Activated naive CD4-positive, alpha-beta T cell treated with anti-CD3 and anti-CD28 coated beads, Interleukin-2, amount 50 U/mL, for 72 hours (primary cell): ENCODE data around the gene LIPH. TPM values are rescaled to one million over a fixed set of nuclear protein-coding genes. Genes with fewer than 3 reads are reported as not detected.
"Not testable (repeated sequence)": the region's sequence is repeated elsewhere in the genome, so short reads cannot be mapped to it uniquely, and the experiment has no call there.

Source experiments
- ATAC-seq, 2 donors: fragments of 150-1000 bp; cut with Tn5 transposase; 2 replicates each; pipeline ENCODE4 v1.10.0; 2021; ENCODE audit warnings: mild to moderate bottlenecking in 2 of 2, moderate library complexity in 2 of 2
- DNase-seq, 2 donors: peaks; one replicate each; pipeline ENCODE4 v3.0.0; 2021 to 2022; ENCODE audit warnings: low spot score in 2 of 2
- H3K27ac Mint-ChIP-seq, 2 donors: one replicate each; pipeline ENCODE4 v1.8.0; 2022; ENCODE audit warnings: mild to moderate bottlenecking in 2 of 2, mixed read lengths in 2 of 2
- H3K36me3 Mint-ChIP-seq, 2 donors: one replicate each; pipeline ENCODE4 v1.8.0; 2022; ENCODE audit warnings: mixed read lengths in 2 of 2
- H3K9me3 Mint-ChIP-seq, 2 donors: one replicate each; pipeline ENCODE4 v1.8.0; 2022; ENCODE audit warnings: mixed read lengths in 2 of 2
- total RNA-seq, 2 donors: library from RNA; stranded (reverse); gene quantifications; one replicate each; pipeline ENCODE4 v1.2.3, GENCODE V29; 2022

The LIPH gene
- total RNA-seq, 2 donors from 2014 or later = not detected

- not testable (repeated sequence) for H3K9me3 Mint-ChIP-seq, DNase-seq, H3K27ac Mint-ChIP-seq, H3K36me3 Mint-ChIP-seq, ATAC-seq
Observed at GRCh38 chr3:185556640-185557039, 4.3 kb upstream of the LIPH start.

GRCh38 chr3:185555860-185556347, 3.5 kb upstream of the LIPH start:
- H3K9me3 Mint-ChIP-seq = no peaks in the 10 kb centered on the region

GRCh38 chr3:185555101-185555501, 2.7 kb upstream of the LIPH start:
- ATAC-seq = no peak
- DNase-seq = no peak
- no peaks in the 10 kb centered on the region for H3K9me3 Mint-ChIP-seq
- no peaks in the 10 kb centered on the region for H3K36me3 Mint-ChIP-seq
- H3K27ac Mint-ChIP-seq = no peak overlapping the region

More at GRCh38 chr3:185555860-185556347, 3.5 kb upstream of the LIPH start:
- no peak for ATAC-seq
- no peak overlapping the region for H3K27ac Mint-ChIP-seq
- no peaks in the 10 kb centered on the region for H3K36me3 Mint-ChIP-seq
- no peak for DNase-seq

- Mint-ChIP-seq H3K36me3 (no peaks in the 10 kb centered on the region), H3K9me3 (no peaks in the 10 kb centered on the region), H3K27ac (no peak overlapping the region)
- DNase-seq = no peak
- ATAC-seq = no peak
Observed at GRCh38 chr3:185549651-185550111, 2.7 kb downstream of the LIPH start.

GRCh38 chr3:185549122-185549521, 3.3 kb downstream of the LIPH start:
- ATAC-seq (peak; percentile 11 to 42), DNase-seq (no peak)
- Mint-ChIP-seq H3K36me3 (no peaks in the 10 kb centered on the region), H3K9me3 (no peaks in the 10 kb centered on the region), H3K27ac (no peak overlapping the region)

- Mint-ChIP-seq H3K9me3 (peaks cover 0 to 5% of the 10 kb centered on the region in 2 donors), H3K36me3 (peaks cover 0 to 13% of the 10 kb centered on the region in 2 donors), H3K27ac (no peak overlapping the region)
- no peak for ATAC-seq
- DNase-seq = no peak
Observed at GRCh38 chr3:185540695-185541094, 11.7 kb downstream of the LIPH start.

- Mint-ChIP-seq H3K9me3 (peaks cover 0 to 5% of the 10 kb centered on the region in 2 donors), H3K36me3 (peaks cover 0 to 13% of the 10 kb centered on the region in 2 donors), H3K27ac (no peak overlapping the region)
- no peak for DNase-seq
- ATAC-seq = no peak
Observed at GRCh38 chr3:185539934-185540333, 12.5 kb downstream of the LIPH start.

- peak; percentile 97 to 98 for ATAC-seq
- peak in 1 of 2 donors; percentile 61 for DNase-seq
- peaks cover 0 to 5% of the 10 kb centered on the region in 2 donors for H3K9me3 Mint-ChIP-seq
- peaks cover 0 to 13% of the 10 kb centered on the region in 2 donors for H3K36me3 Mint-ChIP-seq
- peak overlapping the region; percentile 80 to 95 for H3K27ac Mint-ChIP-seq
Observed at GRCh38 chr3:185537369-185537970, 14.9 kb downstream of the LIPH start.

GRCh38 chr3:185534511-185534910, 17.9 kb downstream of the LIPH start:
- peaks cover 0 to 13% of the 10 kb centered on the region in 2 donors for H3K36me3 Mint-ChIP-seq
- no peak overlapping the region for H3K27ac Mint-ChIP-seq
- no peak for DNase-seq
- H3K9me3 Mint-ChIP-seq = peaks cover 0 to 5% of the 10 kb centered on the region in 2 donors
- no peak for ATAC-seq

GRCh38 chr3:185532901-185533300, 19.5 kb downstream of the LIPH start:
- H3K27ac Mint-ChIP-seq = no peak overlapping the region
- peaks cover 0 to 13% of the 10 kb centered on the region in 2 donors for H3K36me3 Mint-ChIP-seq
- no peak for DNase-seq
- no peak for ATAC-seq
- H3K9me3 Mint-ChIP-seq = peaks cover 0 to 5% of the 10 kb centered on the region in 2 donors

GRCh38 chr3:185530856-185531255, 21.5 kb downstream of the LIPH start:
- peaks cover 0 to 2% of the 10 kb centered on the region in 2 donors for H3K9me3 Mint-ChIP-seq
- ATAC-seq (no peak), DNase-seq (no peak)
- H3K27ac Mint-ChIP-seq = no peak overlapping the region
- peaks cover 0 to 1% of the 10 kb centered on the region in 2 donors for H3K36me3 Mint-ChIP-seq

- DNase-seq (no peak), ATAC-seq (no peak)
- Mint-ChIP-seq H3K36me3 (no peaks in the 10 kb centered on the region), H3K9me3 (no peaks in the 10 kb centered on the region), H3K27ac (no peak overlapping the region)
Observed at GRCh38 chr3:185528532-185528931, 23.9 kb downstream of the LIPH start.

GRCh38 chr3:185527364-185527763, 25.0 kb downstream of the LIPH start:
- no peak for ATAC-seq
- DNase-seq = no peak
- no peaks in the 10 kb centered on the region for H3K9me3 Mint-ChIP-seq
- no peaks in the 10 kb centered on the region for H3K36me3 Mint-ChIP-seq
- no peak overlapping the region for H3K27ac Mint-ChIP-seq

- no peak for DNase-seq
- Mint-ChIP-seq H3K36me3 (no peaks in the 10 kb centered on the region), H3K9me3 (no peaks in the 10 kb centered on the region), H3K27ac (no peak overlapping the region)
- no peak for ATAC-seq
Observed at GRCh38 chr3:185526349-185526951, 25.9 kb downstream of the LIPH start.

GRCh38 chr3:185521349-185522138, 30.8 kb downstream of the LIPH start:
- H3K36me3 Mint-ChIP-seq = no peaks in the 10 kb centered on the region
- H3K27ac Mint-ChIP-seq = no peak overlapping the region
- DNase-seq = no peak
- no peaks in the 10 kb centered on the region for H3K9me3 Mint-ChIP-seq
- no peak for ATAC-seq

- Mint-ChIP-seq H3K27ac (no peak overlapping the region), H3K36me3 (no peaks in the 10 kb centered on the region), H3K9me3 (no peaks in the 10 kb centered on the region)
- no peak for ATAC-seq
- DNase-seq = no peak
Observed at GRCh38 chr3:185519021-185519420, 33.4 kb downstream of the LIPH start.
